Loucy (cell line): Measurements from ENCODE around the gene USP6.
"Not testable (repeated sequence)": the region's sequence is repeated elsewhere in the genome, so short reads cannot be mapped to it uniquely, and the experiment has no call there.

Source experiments
- EZH2phosphoT487 ChIP-seq: fragments of 200-600 bp; IDR thresholded peaks from 2 replicates; pipeline ENCODE4 v1.6.1; 2018; ENCODE audit warnings: antibody characterized with exemption, mild to moderate bottlenecking, moderate library complexity, borderline replicate concordance
- TF ChIP-seq, protein P1 (sequence below): fragments of 200-600 bp; sonication (generic); conservative IDR thresholded peaks from 2 replicates; pipeline ENCODE4 v1.5.1; 2014; ENCODE audit warnings: mild to moderate bottlenecking, antibody characterized with exemption, low read length

GRCh38 chr17:5124125-5124760, 8.4 kb downstream of the USP6 start:
- TF ChIP-seq, protein P1, sequence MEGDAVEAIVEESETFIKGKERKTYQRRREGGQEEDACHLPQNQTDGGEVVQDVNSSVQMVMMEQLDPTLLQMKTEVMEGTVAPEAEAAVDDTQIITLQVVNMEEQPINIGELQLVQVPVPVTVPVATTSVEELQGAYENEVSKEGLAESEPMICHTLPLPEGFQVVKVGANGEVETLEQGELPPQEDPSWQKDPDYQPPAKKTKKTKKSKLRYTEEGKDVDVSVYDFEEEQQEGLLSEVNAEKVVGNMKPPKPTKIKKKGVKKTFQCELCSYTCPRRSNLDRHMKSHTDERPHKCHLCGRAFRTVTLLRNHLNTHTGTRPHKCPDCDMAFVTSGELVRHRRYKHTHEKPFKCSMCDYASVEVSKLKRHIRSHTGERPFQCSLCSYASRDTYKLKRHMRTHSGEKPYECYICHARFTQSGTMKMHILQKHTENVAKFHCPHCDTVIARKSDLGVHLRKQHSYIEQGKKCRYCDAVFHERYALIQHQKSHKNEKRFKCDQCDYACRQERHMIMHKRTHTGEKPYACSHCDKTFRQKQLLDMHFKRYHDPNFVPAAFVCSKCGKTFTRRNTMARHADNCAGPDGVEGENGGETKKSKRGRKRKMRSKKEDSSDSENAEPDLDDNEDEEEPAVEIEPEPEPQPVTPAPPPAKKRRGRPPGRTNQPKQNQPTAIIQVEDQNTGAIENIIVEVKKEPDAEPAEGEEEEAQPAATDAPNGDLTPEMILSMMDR: not testable (repeated sequence)
- TF ChIP-seq EZH2phosphoT487: not testable (repeated sequence)
